IMR-90 (cell line): ENCODE results near the gene TMTC1. TPM values are rescaled to one million over a fixed set of nuclear protein-coding genes. Genes with fewer than 3 reads are reported as not detected.

ENCODE experiments used
- ATAC-seq: fragments of 200-7000 bp; cut with Tn5 transposase; 2 replicates; pipeline ENCODE4 v1.9.1; 2020; ENCODE audit warnings: low read depth, mild to moderate bottlenecking, moderate library complexity
- BruUV-seq: library from RNA; stranded (reverse); fragments of 400-500 nt; replicated peaks from 2 replicates; lab custom pipeline; 2021; lab: Mats Ljungman, UMichigan
- CTCF ChIA-PET: fragments of 300-600 bp; formaldehyde crosslinking; extraction: SDS; loops from one replicate; lab custom pipeline; 2021; ENCODE audit warnings: antibody characterized with exemption; lab: Yijun Ruan, JAX
- POLR2A ChIA-PET: fragments of 300-600 bp; sonication (Branson Sonifier 250); formaldehyde crosslinking; loops from one replicate; lab custom pipeline; 2022; ENCODE audit warnings: antibody characterized with exemption; ENCODE audit not compliant: unreplicated experiment; lab: Charles Lee
- DNase-seq: peaks from one replicate; pipeline ENCODE4 v3.0.0; 2013
- H2AFZ ChIP-seq: replicated peaks from 2 replicates; pipeline ENCODE3; 2013; ENCODE audit warnings: low read length, mild to moderate bottlenecking; ENCODE audit not compliant: poor library complexity
- H2AK5ac ChIP-seq: 2 replicates; pipeline ENCODE4 v1.6.1; 2013; ENCODE audit warnings: low read depth, low read length, inconsistent platforms
- H2AK9ac ChIP-seq: replicated peaks from 2 replicates; pipeline ENCODE3; 2013; ENCODE audit warnings: mild to moderate bottlenecking, low read depth, low read length, moderate library complexity; ENCODE audit not compliant: poor library complexity
- H2BK120ac ChIP-seq: 2 replicates; pipeline ENCODE4 v1.6.1; 2013; ENCODE audit warnings: low read depth, low read length, inconsistent platforms
- H2BK15ac ChIP-seq: 3 replicates; pipeline ENCODE4 v1.6.1; 2013; ENCODE audit warnings: low read depth, low read length, inconsistent platforms
- H2BK20ac ChIP-seq: 2 replicates; pipeline ENCODE4 v1.6.1; 2013; ENCODE audit warnings: low read depth, mild to moderate bottlenecking, inconsistent platforms, low read length, moderate library complexity
- H2BK5ac ChIP-seq: 2 replicates; pipeline ENCODE4 v1.6.1; 2013; ENCODE audit warnings: mild to moderate bottlenecking, low read depth, low read length, inconsistent platforms; ENCODE audit not compliant: poor library complexity, severe bottlenecking
- H3K14ac ChIP-seq: replicated peaks from 2 replicates; pipeline ENCODE4 v1.6.1; 2013; ENCODE audit warnings: low read depth, low read length, inconsistent platforms
- H3K18ac ChIP-seq: 2 replicates; pipeline ENCODE4 v1.6.1; 2013; ENCODE audit warnings: low read depth, low read length, control low read depth
- H3K23ac ChIP-seq: 2 replicates; pipeline ENCODE4 v1.6.1; 2013; ENCODE audit warnings: low read depth, low read length, inconsistent platforms
- H3K27ac ChIP-seq: 2 replicates; pipeline ENCODE4 v1.5.1; 2013; ENCODE audit warnings: mild to moderate bottlenecking, control low read depth, low read length; ENCODE audit not compliant: insufficient read depth
- H3K27me3 ChIP-seq: 2 replicates; pipeline ENCODE4 v1.6.1; 2013; ENCODE audit warnings: low read length; ENCODE audit not compliant: control insufficient read depth, insufficient read depth
- H3K36me3 ChIP-seq: 2 replicates; pipeline ENCODE4 v1.6.1; 2013; ENCODE audit warnings: low read length, mixed read lengths; ENCODE audit not compliant: control insufficient read depth, insufficient read depth
- H3K4ac ChIP-seq: 2 replicates; pipeline ENCODE4 v1.6.1; 2013; ENCODE audit warnings: low read depth, low read length, inconsistent platforms
- H3K4me1 ChIP-seq: 2 replicates; pipeline ENCODE4 v1.6.1; 2013; ENCODE audit warnings: low read length, mixed read lengths; ENCODE audit not compliant: control insufficient read depth, insufficient read depth
- H3K4me2 ChIP-seq: 2 replicates; pipeline ENCODE4 v1.6.1; 2013; ENCODE audit warnings: low read depth, mild to moderate bottlenecking, control low read depth, low read length, moderate library complexity
- H3K4me3 ChIP-seq: 2 replicates; pipeline ENCODE4 v1.5.1; 2013; ENCODE audit warnings: low read depth, mild to moderate bottlenecking, control low read depth, low read length, moderate library complexity; ENCODE audit not compliant: insufficient read depth
- H3K56ac ChIP-seq: 2 replicates; pipeline ENCODE4 v1.6.1; 2013; ENCODE audit warnings: low read length, inconsistent platforms; ENCODE audit not compliant: insufficient read depth; ENCODE audit errors: extremely low read depth
- H3K79me1 ChIP-seq, 2 experiments: 2 replicates each; pipeline ENCODE4 v1.6.1; 2013; ENCODE audit warnings: low read length in 2 of 2, inconsistent platforms in 1 of 2, low read depth in 1 of 2
- H3K9ac ChIP-seq: 2 replicates; pipeline ENCODE4 v1.6.1; 2013; ENCODE audit warnings: low read depth, low read length, control low read depth
- H3K9me1 ChIP-seq: 2 replicates; pipeline ENCODE4 v1.6.1; 2013; ENCODE audit warnings: low read length, inconsistent platforms; ENCODE audit not compliant: insufficient read depth
- H3K9me3 ChIP-seq: 2 replicates; pipeline ENCODE4 v1.6.1; 2013; ENCODE audit warnings: low read length; ENCODE audit not compliant: control insufficient read depth, insufficient read depth
- H4K20me1 ChIP-seq: 2 replicates; pipeline ENCODE4 v1.6.1; 2013; ENCODE audit warnings: low read length, inconsistent platforms; ENCODE audit not compliant: insufficient read depth
- H4K5ac ChIP-seq: 2 replicates; pipeline ENCODE4 v1.6.1; 2013; ENCODE audit warnings: mild to moderate bottlenecking, low read depth, low read length, control low read depth
- H4K8ac ChIP-seq, 2 experiments: 2 replicates each; pipeline ENCODE4 v1.6.1; 2013; ENCODE audit warnings: low read depth in 2 of 2, low read length in 2 of 2, control low read depth in 1 of 2, inconsistent platforms in 1 of 2
- H4K91ac ChIP-seq: 2 replicates; pipeline ENCODE4 v1.6.1; 2013; ENCODE audit warnings: low read depth, low read length, inconsistent platforms; ENCODE audit not compliant: insufficient read depth
- BHLHE40 ChIP-seq: fragments of 150-350 bp; IDR thresholded peaks from 2 replicates; pipeline ENCODE4 v1.6.1; 2016; ENCODE audit warnings: mild to moderate bottlenecking, low read depth, low read length
- CEBPB ChIP-seq: IDR thresholded peaks from 2 replicates; pipeline ENCODE4 v1.6.1; 2012; ENCODE audit warnings: low read depth, low read length, improper control_type of control experiment
- CHD1 ChIP-seq: IDR thresholded peaks from 2 replicates; pipeline ENCODE4 v1.6.1; 2012; ENCODE audit warnings: low read depth, low read length, improper control_type of control experiment
- CTCF ChIP-seq: conservative IDR thresholded peaks from 2 replicates; pipeline ENCODE4 v1.5.1; 2012; ENCODE audit warnings: mild to moderate bottlenecking, low read depth, low read length, improper control_type of control experiment
- ELK1 ChIP-seq: fragments of 150-350 bp; IDR thresholded peaks from 2 replicates; pipeline ENCODE4 v1.6.1; 2016; ENCODE audit warnings: low read depth, mild to moderate bottlenecking, low read length, moderate library complexity, borderline replicate concordance
- FOS ChIP-seq: fragments of 150-350 bp; IDR thresholded peaks from 2 replicates; pipeline ENCODE4 v1.6.1; 2016; ENCODE audit warnings: low read depth, low read length
- MAFK ChIP-seq: IDR thresholded peaks from 2 replicates; pipeline ENCODE4 v1.6.1; 2012; ENCODE audit warnings: low read depth, low read length, improper control_type of control experiment
- MAZ ChIP-seq: IDR thresholded peaks from 2 replicates; pipeline ENCODE4 v1.6.1; 2012; ENCODE audit warnings: low read depth, mild to moderate bottlenecking, low read length, improper control_type of control experiment, moderate library complexity, borderline replicate concordance
- MXI1 ChIP-seq: IDR thresholded peaks from 2 replicates; pipeline ENCODE4 v1.6.1; 2012; ENCODE audit warnings: low read depth, mild to moderate bottlenecking, low read length, moderate library complexity, borderline replicate concordance
- NFE2L2 ChIP-seq: fragments of 150-350 bp; IDR thresholded peaks from 2 replicates; pipeline ENCODE4 v1.6.1; 2016; ENCODE audit warnings: low read depth, mild to moderate bottlenecking, low read length
- POLR2A ChIP-seq: IDR thresholded peaks from 2 replicates; pipeline ENCODE4 v1.6.1; 2012; ENCODE audit warnings: mild to moderate bottlenecking, low read depth, low read length
- RAD21 ChIP-seq: IDR thresholded peaks from 2 replicates; pipeline ENCODE4 v1.6.1; 2012; ENCODE audit warnings: low read length, improper control_type of control experiment
- RCOR1 ChIP-seq: IDR thresholded peaks from 2 replicates; pipeline ENCODE4 v1.6.1; 2012; ENCODE audit warnings: mild to moderate bottlenecking, low read length, improper control_type of control experiment; ENCODE audit not compliant: insufficient replicate concordance
- RFX5 ChIP-seq: IDR thresholded peaks from 2 replicates; pipeline ENCODE4 v1.8.0; 2012; ENCODE audit warnings: low read depth, mild to moderate bottlenecking, low read length, moderate library complexity
- SMC3 ChIP-seq: fragments of 150-350 bp; IDR thresholded peaks from 2 replicates; pipeline ENCODE4 v1.6.1; 2016; ENCODE audit warnings: low read depth, mild to moderate bottlenecking, antibody characterized with exemption, low read length, moderate library complexity
- USF2 ChIP-seq: fragments of 150-350 bp; IDR thresholded peaks from 2 replicates; pipeline ENCODE4 v1.6.1; 2017; ENCODE audit warnings: mild to moderate bottlenecking, antibody characterized with exemption, low read length, low read depth
- WGBS, 2 experiments: methylation state at CpG; one replicate each; pipeline versions ENCODE4 v1.1.5 to v1.1.7; 2013; ENCODE audit warnings: missing lambda C conversion rate in 2 of 2; ENCODE audit not compliant: insufficient read length in 1 of 2; ENCODE audit errors: extremely low coverage in 2 of 2; 5-methylcytosine and 5-hydroxymethylcytosine counted together
- dilution Hi-C: fragments of 300-500 bp; cut with HindIII; formaldehyde crosslinking; loops from one replicate; pipeline ENCODE4 v1.14.3; 2018; ENCODE audit warnings: low sequenced_read_pairs; ENCODE audit not compliant: unreplicated experiment
- in situ Hi-C: fragments of 300-500 bp; cut with MboI; formaldehyde crosslinking; loops from 3 replicates; pipeline ENCODE4 v1.14.3; 2019; ENCODE audit warnings: low sequenced_read_pairs, inconsistent platforms, mixed read lengths
- intact Hi-C: fragments of 100-400 bp; cut with micrococcal nuclease; formaldehyde crosslinking; loops from 2 replicates; pipeline ENCODE4 v1.10.0; 2022
- polyA plus RNA-seq, 3 experiments: library from polyadenylated mRNA; depleted of rRNA; stranded (reverse); fragments of >200 nt; gene quantifications; 2 replicates each; pipeline ENCODE4 v1.2.3, GENCODE V29; 2012; ENCODE audit warnings: low replicate concordance in 1 of 3
- total RNA-seq: library from RNA; depleted of rRNA; stranded (reverse); fragments of >200 nt; gene quantifications from 2 replicates; pipeline ENCODE4 v1.2.3, GENCODE V29; 2012

Gene TMTC1
- total and polyA plus RNA-seq, 2 of the 4 experiments (the other 2 are of a cell fraction), result 12.5 to 36.4 TPM

DNA sequence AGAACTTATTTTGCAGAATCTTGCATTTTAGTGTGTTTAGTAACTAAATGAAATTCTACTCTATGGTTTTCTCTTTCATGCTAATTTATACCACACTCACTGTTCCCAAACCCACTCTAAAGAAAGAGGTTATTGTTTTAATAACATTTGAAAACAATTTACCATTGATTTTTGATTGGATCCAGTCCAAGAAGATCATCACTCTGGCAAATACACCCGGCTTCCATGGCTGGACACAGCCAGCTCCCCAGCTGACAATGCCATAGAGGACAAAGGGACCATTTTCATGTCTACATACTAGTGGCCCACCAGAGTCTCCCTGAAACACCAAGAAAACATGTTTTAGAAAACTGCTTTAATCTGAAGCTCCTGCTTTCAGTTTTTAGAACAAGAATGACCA lies 328.7 kb downstream of the TMTC1 start:
- no peak overlapping the region for H2AK9ac ChIP-seq
- H2BK120ac ChIP-seq, result no peak overlapping the region
- H2BK15ac ChIP-seq, result no peak overlapping the region
- H3K9me1 ChIP-seq, result no peaks in the 10 kb centered on the region
- no peak overlapping the region for H3K4ac ChIP-seq
- no peaks in the 10 kb centered on the region for H3K79me1 ChIP-seq
- no peak overlapping the region for H2BK5ac ChIP-seq
- dilution Hi-C loops, result no loop called here
- ChIA-PET CTCF (interaction anchor here (0.9 kb wide), 1 partner anchor 10 kb away, joined by 4 read pairs; no protein-coding TSS in a partner anchor), POLR2A (no interaction called here)
- H2BK20ac ChIP-seq, result no peak overlapping the region
- ATAC-seq (no peak), DNase-seq (no peak)
- H3K56ac ChIP-seq, result no peak overlapping the region
- H3K9me3 ChIP-seq, result no peaks in the 10 kb centered on the region
- H3K4me3 ChIP-seq, result no peak overlapping the region
- H4K8ac ChIP-seq, result no peak overlapping the region
- H2AK5ac ChIP-seq, result no peak overlapping the region
- no peak overlapping the region for H3K9ac ChIP-seq
- in situ Hi-C loops, result no loop called here
- H3K23ac ChIP-seq, result no peak overlapping the region
- no peak overlapping the region for H4K91ac ChIP-seq
- no peak overlapping the region for H3K27ac ChIP-seq
- intact Hi-C loops, result no loop called here
- H3K4me1 ChIP-seq, result no peaks in the 10 kb centered on the region
- no peak overlapping the region for H3K14ac ChIP-seq
- H4K20me1 ChIP-seq, result no peaks in the 10 kb centered on the region
- no peak overlapping the region for H4K5ac ChIP-seq
- TF ChIP-seq MAZ (no peak), USF2 (no peak), BHLHE40 (no peak), CEBPB (no peak), RFX5 (no peak), ELK1 (no peak), SMC3 (no peak), RCOR1 (no peak), MXI1 (no peak), CHD1 (no peak), NFE2L2 (no peak), POLR2A (no peak), RAD21 (no peak), MAFK (no peak), CTCF (no peak), FOS (no peak)
- no TSS peak for BruUV-seq
- no peaks in the 10 kb centered on the region for H3K27me3 ChIP-seq
- no peak overlapping the region for H3K4me2 ChIP-seq
- 0 out of 2 replicates have a peak, but pooled peaks cover 1% of the 10 kb centered on the region for H3K36me3 ChIP-seq
- WGBS, 2 experiments, result 60% methylated on average over 1 of the region's 1 CpG; no CpG with 5 or more reads in 1 of the 2 experiments
- H3K18ac ChIP-seq, result no peak overlapping the region
- H2AFZ ChIP-seq, result no peak overlapping the region
